Germinal center (tissue), 1 donor: ENCODE data around the gene PRPF39.
"Not testable (repeated sequence)": the region's sequence is repeated elsewhere in the genome, so short reads cannot be mapped to it uniquely, and the experiment has no call there.

Source experiments
- DNase-seq: peaks from one replicate; pipeline ENCODE4 v3.0.0; 2012; ENCODE audit warnings: mixed read lengths, low spot score

Gene PRPF39

GRCh38 chr14:45083976-45084722, at the start of gene PRPF39:
PRPF39 (plus strand) TSS chr14:45084116; CDS start chr14:45095240, 11,124 bp downstream.
- peak; percentile 98 for DNase-seq

DNA sequence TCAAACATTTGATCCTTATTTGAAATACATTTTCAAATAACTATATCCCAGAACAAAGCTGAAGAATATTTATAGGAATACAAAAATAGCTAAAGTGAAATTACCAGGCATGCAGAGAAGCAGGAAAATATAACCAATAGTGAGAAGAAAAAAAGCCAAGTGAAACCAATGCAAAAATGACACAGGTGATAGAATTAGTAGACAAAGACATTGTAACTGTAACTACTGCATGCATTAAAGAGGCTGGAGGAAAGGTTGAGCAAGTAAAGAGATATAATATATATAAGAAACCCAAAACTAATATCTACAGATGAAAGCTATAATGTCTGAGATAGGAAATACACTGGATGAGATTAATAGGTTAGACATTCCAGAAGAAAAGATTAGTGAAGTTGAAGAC, 49.2 kb upstream of the PRPF39 start:
- no peak for DNase-seq

- no peak for DNase-seq
Measured at GRCh38 chr14:45038256-45038655, 45.7 kb upstream of the PRPF39 start.

DNA sequence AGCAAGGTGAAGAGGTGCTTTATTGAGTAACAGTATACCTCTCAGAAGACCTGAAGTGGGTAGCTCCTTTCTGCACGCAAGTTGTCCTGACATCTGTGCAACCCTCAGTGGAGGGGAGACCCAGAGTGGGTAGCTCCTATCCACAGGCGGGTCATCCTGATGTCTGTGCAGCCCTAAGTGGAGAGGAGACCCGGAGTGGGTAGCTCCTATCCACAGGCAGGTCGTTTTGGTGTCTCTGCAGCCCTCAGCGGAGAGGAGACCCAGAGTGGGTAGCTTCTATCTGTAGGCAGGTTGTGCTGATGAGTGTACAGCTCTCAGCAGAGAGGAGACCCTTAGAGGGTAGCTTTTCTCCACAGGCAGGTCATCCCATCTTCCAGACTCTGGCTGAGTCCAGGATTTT, 45.1 kb upstream of the PRPF39 start:
- DNase-seq: no peak

DNA sequence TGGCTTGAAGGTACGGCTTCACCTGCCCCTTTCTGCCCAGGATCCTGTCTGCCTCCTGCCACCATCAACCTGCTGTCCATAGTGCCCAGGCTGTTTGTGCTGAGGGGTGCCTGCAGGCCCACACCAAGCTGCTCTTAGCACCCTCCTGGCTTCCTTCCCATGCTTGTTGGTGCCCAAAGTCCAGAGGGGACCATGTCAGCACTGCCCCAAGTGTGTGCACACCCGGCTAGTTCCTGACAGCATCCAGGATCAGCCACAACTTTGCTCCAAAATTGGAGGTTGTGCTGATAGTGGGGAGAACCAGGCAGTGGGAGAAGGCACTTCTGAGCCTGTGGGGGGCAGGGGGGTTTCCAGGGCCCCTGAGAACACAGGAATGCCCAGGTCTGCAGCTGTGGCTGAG, 44.5 kb upstream of the PRPF39 start:
- no peak for DNase-seq

- DNase-seq: no peak
Measured at GRCh38 chr14:45041641-45042040, 42.3 kb upstream of the PRPF39 start.

GRCh38 chr14:45044638-45045037, 39.3 kb upstream of the PRPF39 start:
- no peak for DNase-seq

DNA sequence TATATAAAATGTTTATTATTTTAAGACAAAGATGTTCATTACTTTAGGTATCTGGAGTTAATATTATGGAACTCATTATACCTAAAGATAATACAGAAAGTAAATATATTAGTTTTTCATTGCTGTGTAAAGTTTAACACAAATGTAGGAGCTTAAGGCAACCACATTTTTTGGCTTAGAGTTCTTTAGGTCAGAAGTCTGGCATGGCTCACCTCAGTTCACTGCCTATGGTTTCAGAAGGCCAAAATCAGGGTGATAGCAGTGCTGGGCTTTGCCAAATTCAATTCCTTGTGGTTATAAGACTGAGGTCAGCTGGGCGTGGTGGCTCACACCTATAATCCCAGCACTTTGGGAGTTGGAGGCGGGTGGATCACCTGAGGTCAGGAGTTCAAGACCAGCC, 35.5 kb upstream of the PRPF39 start:
- no peak for DNase-seq

GRCh38 chr14:45051180-45051579, 32.7 kb upstream of the PRPF39 start:
- no peak for DNase-seq

- no peak for DNase-seq
Measured at GRCh38 chr14:45051896-45052295, 32.0 kb upstream of the PRPF39 start.

- DNase-seq: no peak
Measured at GRCh38 chr14:45057349-45057748, 26.6 kb upstream of the PRPF39 start.

GRCh38 chr14:45057881-45058364, 26.0 kb upstream of the PRPF39 start:
- DNase-seq: no peak

DNA sequence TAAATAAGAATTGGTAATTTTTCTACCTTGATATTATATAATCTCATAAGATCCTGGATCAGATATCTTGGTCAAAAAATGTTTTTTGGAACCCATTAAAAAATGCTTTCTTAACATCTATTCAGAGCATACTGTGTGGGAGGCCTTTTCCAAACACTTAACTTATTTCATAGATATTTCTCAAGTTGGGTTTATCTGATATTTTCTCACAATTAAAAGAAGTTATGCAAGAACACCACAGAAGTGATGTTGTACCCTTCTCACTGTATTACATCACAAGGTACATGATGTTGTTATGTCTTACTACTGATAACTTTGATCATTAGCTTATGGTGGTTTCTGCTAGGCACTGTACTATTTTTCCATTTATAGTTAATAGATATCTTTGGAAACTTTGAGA, 23.4 kb upstream of the PRPF39 start:
- no peak for DNase-seq

- no peak for DNase-seq
Measured at GRCh38 chr14:45065540-45065939, 18.4 kb upstream of the PRPF39 start.

- DNase-seq: no peak
Measured at GRCh38 chr14:45065956-45066355, 18.0 kb upstream of the PRPF39 start.

DNA sequence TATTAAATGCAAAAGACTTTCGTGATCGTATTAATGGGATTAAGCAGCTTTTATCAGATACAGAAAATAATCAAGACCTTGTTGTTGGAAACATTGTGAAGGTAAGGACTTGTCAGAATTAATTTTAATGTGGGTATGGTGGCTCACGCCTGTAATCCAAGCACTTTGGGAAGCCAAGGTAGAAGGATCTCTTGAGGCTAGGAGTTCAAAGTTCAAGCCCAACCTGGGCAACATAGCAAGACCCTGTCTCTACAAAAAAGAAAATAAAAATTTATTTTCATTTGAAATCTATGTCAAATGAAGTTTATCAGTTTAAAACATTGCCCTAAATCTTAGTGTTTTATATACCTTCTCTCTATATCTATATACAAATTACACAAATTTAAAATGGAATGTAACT, 17.2 kb upstream of the PRPF39 start:
- DNase-seq: no peak

GRCh38 chr14:45068396-45068795, 15.5 kb upstream of the PRPF39 start:
- no peak for DNase-seq

GRCh38 chr14:45070215-45070614, 13.7 kb upstream of the PRPF39 start:
- DNase-seq: no peak

- DNase-seq: no peak
Measured at GRCh38 chr14:45072126-45072525, 11.8 kb upstream of the PRPF39 start.

DNA sequence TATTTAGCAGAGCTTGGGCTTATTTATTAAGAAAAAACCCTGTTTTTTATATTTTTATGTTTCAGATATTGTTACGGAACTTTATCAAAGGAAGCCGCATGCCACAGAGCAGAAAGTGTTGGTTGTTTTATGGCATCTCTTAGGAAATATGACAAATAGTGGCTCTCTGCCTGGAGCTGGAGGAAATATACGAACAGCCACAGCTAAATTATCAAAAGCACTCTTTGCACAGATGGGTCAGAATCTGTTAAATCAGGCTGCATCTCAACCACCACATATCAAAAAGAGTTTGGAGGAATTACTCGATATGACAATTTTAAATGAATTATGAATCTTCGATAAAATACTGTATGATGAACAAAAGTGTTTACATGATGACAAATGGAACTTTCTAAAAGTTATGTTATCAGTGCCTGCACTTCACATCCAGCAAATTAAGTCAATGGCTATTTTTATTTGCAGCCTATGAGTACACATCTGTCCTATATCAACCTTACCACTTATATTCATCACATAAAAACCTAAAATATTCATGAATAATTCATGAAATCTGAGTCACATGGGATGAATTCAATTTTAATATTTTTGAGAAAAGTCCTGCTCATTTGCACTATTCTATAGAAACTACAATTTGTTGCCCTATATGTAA, 10.6 kb upstream of the PRPF39 start:
- DNase-seq: no peak

GRCh38 chr14:45078323-45078722, 5.6 kb upstream of the PRPF39 start:
- DNase-seq: no peak

GRCh38 chr14:45080416-45080968, 3.4 kb upstream of the PRPF39 start:
- not testable (repeated sequence) for DNase-seq

DNA sequence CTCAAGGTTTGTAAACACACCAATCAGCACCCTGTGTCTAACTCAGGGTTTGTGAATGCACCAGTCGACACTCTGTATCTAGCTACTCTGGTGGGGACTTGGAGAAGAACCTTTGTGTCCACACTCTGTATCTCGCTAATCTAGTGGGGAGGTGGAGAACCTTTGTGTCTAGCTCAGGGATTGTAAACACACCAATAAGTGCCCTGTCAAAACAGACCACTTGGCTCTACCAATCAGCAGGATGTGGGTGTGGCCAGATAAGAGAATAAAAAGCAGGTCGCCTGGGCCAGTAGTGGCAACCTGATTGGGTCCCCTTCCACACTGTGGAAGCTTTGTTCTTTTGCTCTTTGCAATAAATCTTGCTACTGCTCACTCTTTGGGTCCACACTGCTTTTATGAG, 2.8 kb upstream of the PRPF39 start:
- DNase-seq: not testable (repeated sequence)
